HepG2 (cell line): ENCODE data around the gene CHTF18. TPM values are rescaled to one million over a fixed set of nuclear protein-coding genes. Genes with fewer than 3 reads are reported as not detected.

Experiments used
- ATAC-seq: fragments of 200-7000 bp; cut with Tn5 transposase; 3 replicates; pipeline ENCODE4 v1.9.1; 2020; ENCODE audit warnings: mild to moderate bottlenecking, moderate library complexity
- BruUV-seq: library from RNA; stranded (reverse); fragments of 400-500 nt; replicated peaks from 2 replicates; lab custom pipeline; 2021; lab: Mats Ljungman, UMichigan
- CTCF ChIA-PET: fragments of 300-600 bp; formaldehyde crosslinking; extraction: SDS; loops from one replicate; lab custom pipeline; 2021; ENCODE audit warnings: low total read pairs, inconsistent platforms, low intra/inter-chr PET ratio; lab: Yijun Ruan, JAX
- POLR2A ChIA-PET: fragments of 350-600 bp; sonication (Branson Sonifier 250); formaldehyde crosslinking; loops from one replicate; lab custom pipeline; 2020; ENCODE audit warnings: antibody characterized with exemption, inconsistent platforms; lab: Yijun Ruan, JAX
- DNase-seq: peaks from one replicate; pipeline ENCODE4 v3.0.0-alpha.2; 2015; ENCODE audit warnings: low spot score
- FAIRE-seq: peaks from 3 replicates; lab custom pipeline; 2011; peaks lifted over from hg19 to GRCh38; lab: Jason Lieb, UNC
- H2AFZ ChIP-seq: one replicate; pipeline ENCODE4 v1.6.1; 2011; ENCODE audit warnings: low read length, inconsistent platforms
- H3K27ac ChIP-seq: fragments of 300-600 bp; 3 replicates; pipeline ENCODE4 v1.8.0; 2011; ENCODE audit warnings: mixed run types, mild to moderate bottlenecking, mixed read lengths, low read length, inconsistent platforms; ENCODE audit not compliant: insufficient read depth; ENCODE audit errors: extremely low read length
- H3K27me3 ChIP-seq, 2 experiments: fragments of 200-600 bp in 1 of 2; 2 replicates in 1 of 2; 3 replicates in 1 of 2; pipeline versions ENCODE4 v1.6.0 to v1.8.0; 2011; ENCODE audit warnings: low read length in 2 of 2, mild to moderate bottlenecking in 2 of 2, moderate library complexity in 2 of 2, inconsistent platforms in 1 of 2; ENCODE audit not compliant: insufficient read depth in 2 of 2, control insufficient read depth in 1 of 2
- H3K36me3 ChIP-seq, 2 experiments: fragments of 200-600 bp in 1 of 2; replicated peaks in 1 of 2; 2 replicates in 1 of 2; 3 replicates in 1 of 2; pipeline versions ENCODE4 v1.5.1 to v1.8.0; 2011; ENCODE audit warnings: low read length in 2 of 2, inconsistent platforms in 1 of 2; ENCODE audit not compliant: insufficient read depth in 2 of 2, control insufficient read depth in 1 of 2
- H3K4me1 ChIP-seq: 2 replicates; pipeline ENCODE4 v1.5.1; 2012; ENCODE audit warnings: low read length, inconsistent platforms; ENCODE audit not compliant: insufficient read depth
- H3K4me2 ChIP-seq: 2 replicates; pipeline ENCODE4 v1.6.0; 2011; ENCODE audit warnings: low read depth, low read length, inconsistent platforms
- H3K4me3 ChIP-seq, 3 experiments: fragments of 200-600 bp in 1 of 3; sonication (generic), shearing (Covaris generic) in 1 of 3; replicated peaks in 1 of 3; 2 replicates each; pipeline ENCODE4 v1.5.1; 2011 to 2016; ENCODE audit warnings: low read length in 3 of 3, inconsistent platforms in 2 of 3, low read depth in 2 of 3, mild to moderate bottlenecking in 2 of 3, control low read depth in 1 of 3, mixed read lengths in 1 of 3; ENCODE audit not compliant: insufficient read depth in 1 of 3
- H3K79me2 ChIP-seq: one replicate; pipeline ENCODE4 v1.6.1; 2011; ENCODE audit warnings: low read length, inconsistent platforms; ENCODE audit not compliant: insufficient read depth
- H3K9ac ChIP-seq: 2 replicates; pipeline ENCODE4 v1.6.0; 2011; ENCODE audit warnings: mild to moderate bottlenecking, low read depth, low read length, inconsistent platforms; ENCODE audit not compliant: insufficient read depth
- H3K9me3 ChIP-seq: 2 replicates; pipeline ENCODE4 v1.5.1; 2012; ENCODE audit warnings: mild to moderate bottlenecking, low read length
- H4K20me1 ChIP-seq: 2 replicates; pipeline ENCODE4 v1.6.0; 2011; ENCODE audit warnings: inconsistent platforms, mild to moderate bottlenecking, low read length, moderate library complexity; ENCODE audit not compliant: insufficient read depth
- MAFF ChIP-seq: IDR thresholded peaks from 2 replicates; pipeline ENCODE4 v1.6.1; 2011; ENCODE audit warnings: low read depth, low read length, improper control_type of control experiment
- MAFK ChIP-seq, 2 experiments: IDR thresholded peaks in 1 of 2; conservative IDR thresholded peaks in 1 of 2; 2 replicates each; pipeline ENCODE4 v1.6.1; 2011; ENCODE audit warnings: improper control_type of control experiment in 2 of 2, low read length in 2 of 2
- NR3C1 ChIP-seq: sonication (generic); formaldehyde crosslinking; IDR thresholded peaks from 2 replicates; pipeline ENCODE4 v1.4.0; 2020; ENCODE audit warnings: missing genetic modification reagents
- PHF8 ChIP-seq: sonication (generic); formaldehyde crosslinking; IDR thresholded peaks from 2 replicates; pipeline ENCODE4 v1.5.0; 2020; ENCODE audit warnings: missing genetic modification reagents
- TAF1 ChIP-seq: sonication (generic); formaldehyde crosslinking; IDR thresholded peaks from 2 replicates; pipeline ENCODE4 v1.4.0; 2020; ENCODE audit warnings: missing genetic modification reagents
- THAP9 ChIP-seq: sonication (generic); formaldehyde crosslinking; IDR thresholded peaks from 2 replicates; pipeline ENCODE4; 2020; ENCODE audit warnings: missing genetic modification reagents, mild to moderate bottlenecking, borderline replicate concordance
- ZFP37 ChIP-seq: sonication (generic); formaldehyde crosslinking; IDR thresholded peaks from 2 replicates; pipeline ENCODE4 v1.4.0; 2020; ENCODE audit warnings: missing genetic modification reagents, borderline replicate concordance
- ZNF33A ChIP-seq: sonication (generic); formaldehyde crosslinking; IDR thresholded peaks from 2 replicates; pipeline ENCODE4 v1.5.1; 2020; ENCODE audit warnings: missing genetic modification reagents, mild to moderate bottlenecking, moderate library complexity, borderline replicate concordance
- WGBS: methylation state at CpG from one replicate; pipeline ENCODE4 v1.1.6; 2017; ENCODE audit warnings: low lambda C conversion rate; 5-methylcytosine and 5-hydroxymethylcytosine counted together
- in situ Hi-C: cut with HindIII; loops from 2 replicates; pipeline ENCODE4 v1.10.0; 2017; ENCODE audit warnings: low pct_unique_long_range_greater_than_20kb; ENCODE audit not compliant: extremely low pct_ligation_motif_present
- intact Hi-C: fragments of 100-400 bp; cut with micrococcal nuclease; formaldehyde crosslinking; loops from one replicate; pipeline ENCODE4 v1.10.0; 2022; ENCODE audit not compliant: unreplicated experiment
- polyA plus RNA-seq, 8 experiments: library from polyadenylated mRNA; depleted of rRNA in 3 of 8; stranded (reverse) in 7 of 8; unstranded in 1 of 8; fragments of >200 nt; fragmentation: Illumina TruSeq in 4 of 8; extraction: Trizol in 4 of 8; gene quantifications; 2 replicates each; pipeline versions ENCODE4 v1.2.1 to v1.2.3, GENCODE V29; 2011 to 2016; ENCODE audit warnings: low read depth in 4 of 8, missing spikeins in 1 of 8, mixed read lengths in 1 of 8; ENCODE audit not compliant: insufficient read depth in 1 of 8
- total RNA-seq, 5 experiments: library from RNA; depleted of rRNA; stranded (reverse); fragments of >200 nt; fragmentation: Illumina TruSeq; extraction: Trizol; gene quantifications; 2 replicates each; pipeline ENCODE4 v1.2.3, GENCODE V29; 2016; ENCODE audit warnings: low read depth in 1 of 5

The CHTF18 gene
- total and polyA plus RNA-seq, 2 of the 13 experiments (the other 11 are each of a cell fraction or from before 2014, with no cell fraction given), result 8.6 to 22.9 TPM

- TF ChIP-seq NR3C1 (no peak), PHF8 (CRISPR knock-in tag) (no peak)
- TF ChIP-seq, all 625 proteins: peak for 0
These were observed 22.2 kb upstream of the CHTF18 start (continued) for GRCh38 chr16:766008-766819.

GRCh38 chr16:766820-767640 lies 21.4 kb upstream of the CHTF18 start:
- ATAC-seq (no peak), DNase-seq (no peak)
- 61% methylated on average over 36 of the region's 48 CpGs for WGBS
- Histone ChIP-seq H3K9me3 (no peaks in the 10 kb centered on the region), H3K79me2 (no peaks in the 10 kb centered on the region), H3K4me1 (peaks cover 6% of the 10 kb centered on the region), H3K9ac (no peak overlapping the region), H3K4me3 (no peak overlapping the region), H3K4me2 (no peak overlapping the region), H3K27me3 (peaks cover 0 to 2% of the 10 kb centered on the region in 2 experiments; a peak in 2 of 5 replicates), H2AFZ (no peak overlapping the region), H3K36me3 (no peaks in the 10 kb centered on the region)
- no TSS peak for BruUV-seq
- in situ Hi-C loops, result no loop called here
- POLR2A ChIA-PET, result no interaction called here
- intact Hi-C loops, result no loop called here
- CTCF ChIA-PET, result no interaction called here
- peak; percentile 63 to 72 for TF ChIP-seq MAFK (conservative IDR thresholded peaks at IDR 0.05 in 1 of 2, IDR thresholded peaks at IDR 0.05 in 1 of 2; ENCODE audit: low read length in 2 of 2)
- no peak for TF ChIP-seq ZNF33A
- no peak for TF ChIP-seq ZFP37 (CRISPR knock-in tag)
- TF ChIP-seq MAFF, result peak; percentile 45; the same call in 1 of the 2 replicates
- TF ChIP-seq THAP9 (CRISPR knock-in tag), result no peak
- TF ChIP-seq TAF1 (CRISPR knock-in tag), result no peak
- TF ChIP-seq, all 625 proteins: peak for 2
- Histone ChIP-seq H3K27ac (no peak overlapping the region), H4K20me1 (no peaks in the 10 kb centered on the region)
- no peak for FAIRE-seq
